C1 segment of cervical spinal cord (tissue), 14 donors: ENCODE data around the gene ACSL1.

Experiments used
- DNase-seq, 14 donors: peaks; one replicate each; lab custom pipeline; 2025; lab: John Stamatoyannopoulos, UW

Gene ACSL1

GRCh38 chr4:184825896-184826690 is at the start of gene ACSL1:
TSS of gene ACSL1 (minus strand) at chr4:184825968. CDS start at chr4:184803514, 22,454 bp downstream.
- DNase-seq: peak in 13 of 14 donors; percentile 19 to 88 (median 72)

- no peak for DNase-seq
Measured at GRCh38 chr4:184873054-184873453, 47.3 kb upstream of the ACSL1 start.

- no peak for DNase-seq
Measured at GRCh38 chr4:184870718-184871117, 45.0 kb upstream of the ACSL1 start.

GRCh38 chr4:184868623-184869022 is 42.9 kb upstream of the ACSL1 start:
- DNase-seq: no peak

GRCh38 chr4:184863916-184864315 is 38.1 kb upstream of the ACSL1 start:
- DNase-seq: no peak

GRCh38 chr4:184861047-184861446 is 35.3 kb upstream of the ACSL1 start:
- DNase-seq: no peak

GRCh38 chr4:184860018-184860779 is 34.4 kb upstream of the ACSL1 start:
- DNase-seq: no peak

GRCh38 chr4:184857441-184858121 is 31.8 kb upstream of the ACSL1 start:
- DNase-seq: no peak

GRCh38 chr4:184856277-184856609 is 30.5 kb upstream of the ACSL1 start:
- no peak for DNase-seq

GRCh38 chr4:184854673-184855072 is 28.9 kb upstream of the ACSL1 start:
- DNase-seq: no peak

- DNase-seq: no peak
Measured at GRCh38 chr4:184853436-184853835, 27.7 kb upstream of the ACSL1 start.

- DNase-seq: no peak
Measured at GRCh38 chr4:184851886-184852285, 26.1 kb upstream of the ACSL1 start.

GRCh38 chr4:184851200-184851541 is 25.4 kb upstream of the ACSL1 start:
- peak in 1 of 14 donors; percentile 19 for DNase-seq

- DNase-seq: no peak
Measured at GRCh38 chr4:184850431-184851199, 24.8 kb upstream of the ACSL1 start.

- no peak for DNase-seq
Measured at GRCh38 chr4:184850018-184850417, 24.2 kb upstream of the ACSL1 start.

- no peak for DNase-seq
Measured at GRCh38 chr4:184849185-184849584, 23.4 kb upstream of the ACSL1 start.

- peak in 3 of 14 donors; percentile 6 to 10 (median 9) for DNase-seq
Measured at GRCh38 chr4:184848510-184848909, 22.7 kb upstream of the ACSL1 start.

GRCh38 chr4:184846531-184846930 is 20.8 kb upstream of the ACSL1 start:
- no peak for DNase-seq

- DNase-seq: no peak
Measured at GRCh38 chr4:184845367-184846021, 19.7 kb upstream of the ACSL1 start.

GRCh38 chr4:184844742-184845141 is 19.0 kb upstream of the ACSL1 start:
- no peak for DNase-seq

GRCh38 chr4:184843984-184844554 is 18.3 kb upstream of the ACSL1 start:
- no peak for DNase-seq
